Uterus (tissue), 2 donors: ENCODE measurements around the gene TPO.

ENCODE experiments used
- POLR2A ChIP-seq, 2 donors: fragments of 450-650 bp; IDR thresholded peaks; one replicate each; pipeline ENCODE4 v1.6.1; 2016; ENCODE audit warnings: antibody characterized with exemption in 2 of 2, mild to moderate bottlenecking in 1 of 2, moderate library complexity in 1 of 2
- TF ChIP-seq, protein P1 (sequence below), 4 experiments: fragments of 200-600 bp in 2 of 4; fragments of 450-650 bp in 2 of 4; sonication (generic) in 2 of 4; IDR thresholded peaks; one replicate each; pipeline ENCODE4 v1.5.1; 2016 to 2019; ENCODE audit warnings: antibody characterized with exemption in 4 of 4, mild to moderate bottlenecking in 2 of 4, moderate library complexity in 1 of 4

DNA sequence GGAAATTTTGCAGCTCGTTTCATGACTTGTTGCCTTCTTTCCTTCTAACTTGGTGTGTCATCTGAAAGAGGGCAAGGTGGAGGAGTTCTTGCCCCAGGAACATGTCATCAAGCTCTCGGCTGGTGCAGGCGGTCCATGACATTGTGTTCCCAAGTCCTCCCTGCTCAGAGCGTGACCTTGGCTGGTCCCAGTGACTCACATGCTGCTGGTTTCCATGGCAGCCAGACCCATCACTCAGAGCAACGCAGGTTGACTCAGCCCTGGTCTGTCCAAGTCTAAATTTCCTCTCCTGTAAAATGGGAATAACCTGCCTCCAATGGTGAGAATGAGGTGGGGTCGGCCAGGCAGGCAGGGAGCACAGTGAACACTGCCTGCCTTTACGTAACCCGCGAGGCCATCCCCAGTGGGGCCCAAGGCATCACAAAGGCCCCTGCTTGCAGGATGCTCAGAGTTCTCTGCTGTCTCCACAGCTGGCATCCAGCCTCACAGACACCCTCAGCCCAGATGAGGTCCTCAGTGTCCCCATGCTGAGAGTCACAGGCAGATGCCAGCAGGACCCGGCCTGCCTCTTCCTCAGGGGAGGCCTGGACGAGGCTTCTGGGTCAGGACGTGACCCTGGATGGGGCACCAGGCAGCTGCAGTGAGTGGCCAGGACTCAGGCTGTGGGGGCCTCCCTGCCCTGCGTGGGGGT is 143.7 kb downstream of the TPO start:
- no peak for TF ChIP-seq POLR2A (IDR thresholded peaks at IDR 0.05)
- TF ChIP-seq, protein P1, sequence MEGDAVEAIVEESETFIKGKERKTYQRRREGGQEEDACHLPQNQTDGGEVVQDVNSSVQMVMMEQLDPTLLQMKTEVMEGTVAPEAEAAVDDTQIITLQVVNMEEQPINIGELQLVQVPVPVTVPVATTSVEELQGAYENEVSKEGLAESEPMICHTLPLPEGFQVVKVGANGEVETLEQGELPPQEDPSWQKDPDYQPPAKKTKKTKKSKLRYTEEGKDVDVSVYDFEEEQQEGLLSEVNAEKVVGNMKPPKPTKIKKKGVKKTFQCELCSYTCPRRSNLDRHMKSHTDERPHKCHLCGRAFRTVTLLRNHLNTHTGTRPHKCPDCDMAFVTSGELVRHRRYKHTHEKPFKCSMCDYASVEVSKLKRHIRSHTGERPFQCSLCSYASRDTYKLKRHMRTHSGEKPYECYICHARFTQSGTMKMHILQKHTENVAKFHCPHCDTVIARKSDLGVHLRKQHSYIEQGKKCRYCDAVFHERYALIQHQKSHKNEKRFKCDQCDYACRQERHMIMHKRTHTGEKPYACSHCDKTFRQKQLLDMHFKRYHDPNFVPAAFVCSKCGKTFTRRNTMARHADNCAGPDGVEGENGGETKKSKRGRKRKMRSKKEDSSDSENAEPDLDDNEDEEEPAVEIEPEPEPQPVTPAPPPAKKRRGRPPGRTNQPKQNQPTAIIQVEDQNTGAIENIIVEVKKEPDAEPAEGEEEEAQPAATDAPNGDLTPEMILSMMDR (IDR thresholded peaks at IDR 0.05), result no peak
